MG63 (cell line): ENCODE data around the gene CDC42BPA. TPM values are rescaled to one million over a fixed set of nuclear protein-coding genes. Genes with fewer than 3 reads are reported as not detected.

Experiments used
- DNase-seq: peaks from one replicate; pipeline ENCODE4 v3.0.0-alpha.2; 2020
- H3K27me3 ChIP-seq: fragments of 250-450 bp; sonication (Bioruptor Pico); 2 replicates; pipeline ENCODE4 v1.5.1; 2020; ENCODE audit warnings: mild to moderate bottlenecking, moderate library complexity
- H3K36me3 ChIP-seq: fragments of 250-450 bp; sonication (Bioruptor Pico); 2 replicates; pipeline ENCODE4 v1.5.1; 2020; ENCODE audit warnings: mild to moderate bottlenecking, moderate library complexity
- H3K4me3 ChIP-seq: fragments of 250-450 bp; sonication (Bioruptor Pico); 2 replicates; pipeline ENCODE4 v1.5.1; 2020; ENCODE audit warnings: mild to moderate bottlenecking, moderate library complexity
- H3K9me3 ChIP-seq: fragments of 250-450 bp; sonication (Bioruptor Pico); 2 replicates; pipeline ENCODE4 v1.5.1; 2020; ENCODE audit warnings: mild to moderate bottlenecking, moderate library complexity
- total RNA-seq: library from RNA; depleted of rRNA; stranded (reverse); fragments of >200 nt; shearing (Covaris generic); gene quantifications from 2 replicates; pipeline ENCODE4 v1.2.3, GENCODE V29; 2014; ENCODE audit warnings: low replicate concordance

CDC42BPA gene
- total RNA-seq, 1 experiment from 2014 or later = 11.6 TPM

DNA sequence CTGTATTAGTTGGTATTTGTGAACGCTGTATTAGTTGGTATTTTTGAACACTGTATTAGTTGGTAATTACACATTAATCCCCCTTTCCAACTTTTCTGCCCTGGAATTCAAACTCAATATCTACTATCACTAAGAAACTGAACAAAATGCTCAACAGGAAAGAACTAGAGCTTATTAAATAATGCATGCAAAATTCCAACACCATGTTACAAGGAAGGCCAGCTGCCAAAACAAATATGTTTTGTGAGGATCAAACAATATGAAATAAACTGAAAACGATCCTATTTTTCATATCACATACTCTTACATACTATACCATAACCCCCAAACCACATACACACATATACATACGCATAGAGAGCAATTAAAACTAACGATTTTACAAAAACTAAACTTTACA, 104.9 kb downstream of the CDC42BPA start:
- H3K4me3 ChIP-seq = no peak overlapping the region
- peaks cover 3% of the 10 kb centered on the region for H3K9me3 ChIP-seq
- DNase-seq = no peak
- peaks cover 16% of the 10 kb centered on the region for H3K36me3 ChIP-seq
- no peaks in the 10 kb centered on the region for H3K27me3 ChIP-seq

DNA sequence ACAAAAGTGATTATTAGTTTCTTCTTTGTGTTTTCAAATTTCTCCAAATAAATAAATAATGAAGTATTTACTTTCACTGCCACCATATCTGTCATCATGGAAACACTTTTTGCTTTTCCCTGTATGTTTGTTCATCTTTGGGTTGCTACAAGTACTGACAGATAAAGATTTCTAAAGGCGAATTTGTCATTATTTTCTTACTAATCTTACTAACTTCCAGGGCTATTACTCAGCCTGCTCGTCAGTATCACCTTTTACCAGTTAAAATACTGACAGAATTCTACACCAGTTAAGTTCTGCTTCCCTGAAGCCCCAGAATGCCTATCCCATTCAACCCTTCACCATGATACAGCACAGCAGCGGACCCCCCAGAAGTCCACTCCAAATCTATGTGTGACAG, 106.1 kb downstream of the CDC42BPA start:
- no peaks in the 10 kb centered on the region for H3K27me3 ChIP-seq
- H3K4me3 ChIP-seq = no peak overlapping the region
- H3K9me3 ChIP-seq = peaks cover 3% of the 10 kb centered on the region; the same call in 1 of the 2 replicates
- no peak for DNase-seq
- H3K36me3 ChIP-seq = peaks cover 16% of the 10 kb centered on the region

GRCh38 chr1:227210604-227211003, 107.7 kb downstream of the CDC42BPA start:
- Histone ChIP-seq H3K36me3 (peaks cover 16% of the 10 kb centered on the region), H3K4me3 (no peak overlapping the region), H3K9me3 (peaks cover 3% of the 10 kb centered on the region; the same call in 1 of the 2 replicates), H3K27me3 (no peaks in the 10 kb centered on the region)
- DNase-seq = no peak

GRCh38 chr1:227197064-227197463, 121.2 kb downstream of the CDC42BPA start:
- Histone ChIP-seq H3K9me3 (no peaks in the 10 kb centered on the region), H3K27me3 (no peaks in the 10 kb centered on the region), H3K36me3 (peaks cover 11% of the 10 kb centered on the region; the same call in 1 of the 2 replicates), H3K4me3 (no peak overlapping the region)
- no peak for DNase-seq

DNA sequence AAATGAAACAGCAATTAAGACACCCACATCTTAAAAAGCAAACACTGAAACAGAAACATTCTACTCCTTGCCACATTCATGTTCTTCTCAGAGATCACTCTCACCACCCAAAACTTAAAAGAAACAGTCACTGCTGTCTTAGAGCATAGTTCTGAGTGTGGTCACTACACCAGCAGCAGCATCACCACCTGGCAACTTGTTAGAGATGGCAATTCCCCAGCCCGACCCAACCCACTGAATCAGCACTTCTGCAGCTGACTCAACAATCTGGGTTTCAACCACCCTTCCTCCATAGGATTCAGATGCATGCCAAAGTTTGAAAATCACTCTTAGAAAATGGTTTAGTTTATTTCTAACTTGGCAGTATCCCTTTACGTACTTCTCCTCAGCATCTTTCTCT, 126.1 kb downstream of the CDC42BPA start:
- Histone ChIP-seq H3K9me3 (peaks cover 4% of the 10 kb centered on the region), H3K4me3 (no peak overlapping the region), H3K27me3 (no peaks in the 10 kb centered on the region), H3K36me3 (peaks cover 21% of the 10 kb centered on the region)
- DNase-seq = peak; percentile 94

DNA sequence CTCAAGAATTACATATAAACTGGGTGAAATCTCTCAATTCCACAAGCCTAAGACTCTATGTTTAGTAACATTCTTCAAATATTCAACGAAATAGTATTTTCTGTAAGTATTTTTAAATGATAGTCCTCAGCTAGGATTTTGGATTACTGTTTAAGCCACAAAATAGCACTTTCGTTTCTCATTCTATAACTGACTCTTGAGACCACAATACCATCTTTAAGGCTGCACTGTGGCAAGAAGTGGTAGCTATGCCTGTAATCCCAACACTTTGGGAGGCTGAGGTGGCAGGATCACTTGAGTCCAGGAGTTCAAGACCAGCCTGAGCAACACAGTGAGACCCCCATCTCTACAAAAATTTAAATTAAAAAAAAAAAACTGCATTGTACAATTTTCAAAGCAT, 126.7 kb downstream of the CDC42BPA start:
- DNase-seq = no peak
- H3K36me3 ChIP-seq = peaks cover 21% of the 10 kb centered on the region
- H3K4me3 ChIP-seq = no peak overlapping the region
- peaks cover 4% of the 10 kb centered on the region for H3K9me3 ChIP-seq
- H3K27me3 ChIP-seq = no peaks in the 10 kb centered on the region

DNA sequence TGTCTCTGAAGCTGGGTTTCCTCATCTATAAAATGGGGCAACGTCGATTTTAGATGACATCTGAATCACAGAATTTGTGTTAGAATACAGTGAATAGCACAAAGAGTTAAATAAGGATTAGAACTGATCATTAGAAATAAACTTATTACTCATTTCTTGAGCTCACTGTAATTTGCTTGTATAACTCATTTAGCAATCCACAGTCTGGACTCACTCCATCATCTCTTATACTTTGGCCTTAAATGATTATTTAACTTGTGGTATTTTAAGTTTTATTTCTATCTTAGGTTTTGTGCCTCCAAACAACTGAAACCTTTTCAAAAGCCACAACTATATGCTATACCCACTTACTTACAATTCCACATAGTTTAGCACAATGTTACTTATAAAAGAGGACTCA, 128.0 kb downstream of the CDC42BPA start:
- H3K36me3 ChIP-seq = peaks cover 21% of the 10 kb centered on the region
- DNase-seq = no peak
- H3K27me3 ChIP-seq = no peaks in the 10 kb centered on the region
- H3K4me3 ChIP-seq = no peak overlapping the region
- peaks cover 4% of the 10 kb centered on the region for H3K9me3 ChIP-seq

GRCh38 chr1:227185291-227185690, 133.0 kb downstream of the CDC42BPA start:
- Histone ChIP-seq H3K27me3 (no peaks in the 10 kb centered on the region), H3K4me3 (no peak overlapping the region), H3K36me3 (peaks cover 8% of the 10 kb centered on the region; the same call in 1 of the 2 replicates), H3K9me3 (no peaks in the 10 kb centered on the region)
- DNase-seq = no peak

- Histone ChIP-seq H3K9me3 (no peaks in the 10 kb centered on the region), H3K36me3 (peaks cover 9% of the 10 kb centered on the region; the same call in 1 of the 2 replicates), H3K27me3 (no peaks in the 10 kb centered on the region)
Measured at GRCh38 chr1:227182012-227182411, 136.3 kb downstream of the CDC42BPA start.

DNA sequence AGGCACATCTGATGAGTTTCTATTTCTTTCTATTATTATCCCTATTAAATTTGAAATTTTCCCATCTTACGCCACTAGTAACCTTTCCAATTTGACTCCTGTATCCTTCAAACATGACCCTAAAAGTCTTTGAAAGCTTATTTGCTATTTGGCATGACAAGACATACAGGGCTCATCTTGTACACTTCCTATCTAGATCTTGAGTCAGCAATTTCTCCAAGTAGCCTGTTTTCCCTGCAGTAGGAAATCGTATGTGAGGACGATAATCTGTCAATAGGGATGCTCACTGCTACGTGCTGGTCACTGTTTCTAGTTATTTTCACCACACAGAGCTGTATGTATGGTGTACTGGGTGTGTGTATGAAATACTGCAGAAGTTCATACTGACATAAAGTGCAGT, 142.7 kb downstream of the CDC42BPA start:
- H3K4me3 ChIP-seq = no peak overlapping the region
- H3K36me3 ChIP-seq = peaks cover 9% of the 10 kb centered on the region; the same call in 1 of the 2 replicates
- DNase-seq = no peak
- no peaks in the 10 kb centered on the region for H3K27me3 ChIP-seq
- no peaks in the 10 kb centered on the region for H3K9me3 ChIP-seq

More at GRCh38 chr1:227182012-227182411, 136.3 kb downstream of the CDC42BPA start:
- DNase-seq = no peak
- no peak overlapping the region for H3K4me3 ChIP-seq

- H3K36me3 ChIP-seq = 0 out of 2 replicates have a peak, but pooled peaks cover 5% of the 10 kb centered on the region
- no peaks in the 10 kb centered on the region for H3K27me3 ChIP-seq
- no peaks in the 10 kb centered on the region for H3K9me3 ChIP-seq
- no peak for DNase-seq
- H3K4me3 ChIP-seq = no peak overlapping the region
Measured at GRCh38 chr1:227174164-227174563, 144.1 kb downstream of the CDC42BPA start.

GRCh38 chr1:227170361-227171166, 147.7 kb downstream of the CDC42BPA start:
- Histone ChIP-seq H3K9me3 (no peaks in the 10 kb centered on the region), H3K27me3 (no peaks in the 10 kb centered on the region), H3K36me3 (no peaks in the 10 kb centered on the region), H3K4me3 (no peak overlapping the region)
- DNase-seq = no peak

DNA sequence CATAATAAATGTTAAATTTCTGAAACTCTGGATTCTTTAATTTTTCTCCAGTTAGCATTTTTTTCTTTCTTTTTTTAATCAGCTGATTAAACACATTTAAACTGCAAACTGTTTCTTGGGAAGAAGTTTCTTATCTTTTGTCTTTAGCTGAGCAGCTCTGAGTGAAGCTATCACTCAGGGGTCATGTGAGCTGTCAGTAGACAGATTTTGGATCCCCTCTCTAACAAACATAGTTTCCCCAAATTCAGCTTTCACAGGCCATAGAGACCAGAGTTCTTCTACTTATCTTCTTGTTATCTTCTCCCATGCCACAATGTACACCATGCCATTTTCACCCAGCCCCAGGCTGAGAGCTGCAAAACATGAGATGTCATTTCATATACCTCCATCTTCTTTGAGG, 148.9 kb downstream of the CDC42BPA start:
- no peaks in the 10 kb centered on the region for H3K36me3 ChIP-seq
- no peak for DNase-seq
- H3K27me3 ChIP-seq = no peaks in the 10 kb centered on the region

DNA sequence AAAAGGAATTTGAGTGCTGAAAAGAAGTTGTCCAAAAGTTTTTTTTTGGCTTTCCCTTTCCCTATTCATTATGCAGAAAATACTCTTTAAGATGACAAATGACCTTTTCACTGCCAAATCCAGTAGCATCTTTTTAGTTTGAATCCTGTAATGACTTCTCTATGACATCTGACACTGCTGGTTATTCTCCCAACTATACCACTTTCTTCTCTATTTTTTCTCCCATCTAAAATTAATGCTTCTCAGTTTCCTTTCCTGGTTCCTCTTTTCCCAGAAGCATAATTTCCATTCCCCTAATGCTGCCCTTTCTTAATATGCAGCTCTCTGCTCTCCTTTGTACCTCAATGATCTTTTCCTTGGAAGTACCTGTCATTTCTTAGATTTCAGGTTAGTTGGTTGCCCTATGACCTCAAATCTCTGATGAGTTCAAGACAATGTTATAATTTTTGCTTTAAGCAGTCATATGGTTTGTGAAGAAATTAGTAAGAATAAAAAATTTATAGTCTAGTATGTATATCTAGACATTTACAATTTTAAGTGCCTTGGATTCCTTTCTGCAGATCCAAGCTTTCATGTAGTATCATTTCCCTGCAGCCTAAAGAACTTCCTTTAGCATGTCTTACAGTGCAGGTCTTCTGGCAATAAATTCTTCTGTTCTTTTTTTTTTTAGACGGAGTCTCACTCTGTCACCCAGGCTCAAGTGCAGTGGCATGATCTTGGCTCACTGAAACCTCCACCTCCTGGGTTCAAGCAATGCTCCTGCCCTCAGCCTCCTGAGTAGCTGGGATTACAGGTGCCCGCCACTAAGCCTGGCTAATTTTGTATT, 150.8 kb downstream of the CDC42BPA start:
- no peak overlapping the region for H3K4me3 ChIP-seq
- no peak for DNase-seq
- no peaks in the 10 kb centered on the region for H3K36me3 ChIP-seq
- no peaks in the 10 kb centered on the region for H3K27me3 ChIP-seq
- no peaks in the 10 kb centered on the region for H3K9me3 ChIP-seq

More for the DNA sequence above, 148.9 kb downstream of the CDC42BPA start:
- Histone ChIP-seq H3K9me3 (no peaks in the 10 kb centered on the region), H3K4me3 (no peak overlapping the region)

DNA sequence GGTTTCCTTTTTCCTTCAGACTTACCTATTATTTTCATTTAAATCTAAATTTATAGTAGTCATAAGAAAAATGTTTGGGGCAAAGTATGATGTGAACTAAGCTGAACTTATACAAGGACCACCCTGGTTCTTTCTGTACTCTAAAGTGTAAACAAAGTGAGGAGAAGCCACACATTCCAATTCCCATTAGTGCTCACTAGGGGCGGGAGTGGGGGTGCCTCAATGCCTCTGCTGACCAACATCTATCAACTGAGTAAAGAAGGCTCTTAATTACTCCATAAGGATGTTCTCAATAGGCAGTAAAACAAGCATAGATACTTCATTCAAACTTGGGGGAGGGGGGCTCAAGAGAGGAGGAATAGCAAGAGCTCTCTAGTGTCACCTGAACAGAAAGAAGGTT, 151.7 kb downstream of the CDC42BPA start:
- DNase-seq = no peak
- H3K9me3 ChIP-seq = no peaks in the 10 kb centered on the region
- no peaks in the 10 kb centered on the region for H3K36me3 ChIP-seq
- no peaks in the 10 kb centered on the region for H3K27me3 ChIP-seq
- H3K4me3 ChIP-seq = no peak overlapping the region

DNA sequence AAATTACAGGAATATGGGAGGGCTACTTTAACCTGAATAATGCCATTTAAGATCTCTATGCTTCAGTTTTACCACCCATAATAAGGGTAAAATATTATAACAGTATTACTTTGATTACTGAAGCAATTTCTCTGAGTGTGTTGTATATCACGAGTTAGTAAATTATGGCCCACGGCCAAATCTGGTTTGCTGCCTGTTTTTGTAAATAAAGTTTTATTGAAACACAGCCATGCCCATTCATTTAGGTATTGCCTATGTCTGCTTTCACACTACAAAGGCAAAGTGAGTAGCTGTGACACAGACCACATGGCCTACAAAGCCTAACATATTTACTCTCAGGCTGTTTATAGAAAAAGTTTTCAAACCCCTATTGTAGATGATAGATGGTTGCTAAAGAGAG, 156.8 kb downstream of the CDC42BPA start:
- H3K9me3 ChIP-seq = no peaks in the 10 kb centered on the region
- H3K4me3 ChIP-seq = no peak overlapping the region
- peaks cover 14% of the 10 kb centered on the region for H3K36me3 ChIP-seq
- DNase-seq = no peak
- H3K27me3 ChIP-seq = no peaks in the 10 kb centered on the region

DNA sequence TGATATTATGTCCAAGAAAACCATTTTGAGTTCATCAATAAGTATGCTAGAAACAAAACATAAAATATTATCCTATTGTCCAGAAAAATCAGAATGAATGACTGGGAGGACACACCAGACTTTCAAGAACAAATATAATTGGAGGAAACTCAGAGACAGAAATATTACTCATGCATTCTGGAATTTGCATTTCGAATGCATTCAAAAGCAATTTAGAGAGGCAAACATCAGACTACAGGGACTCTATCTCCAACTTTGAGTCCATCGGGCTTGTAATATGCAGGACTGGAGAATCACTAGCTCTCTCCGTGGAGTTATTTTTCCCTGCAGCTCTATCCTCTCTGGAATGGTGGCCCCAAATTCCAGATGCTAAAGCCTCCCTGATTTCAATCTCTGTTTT, 161.8 kb downstream of the CDC42BPA start:
- Histone ChIP-seq H3K9me3 (no peaks in the 10 kb centered on the region), H3K4me3 (no peak overlapping the region), H3K27me3 (no peaks in the 10 kb centered on the region), H3K36me3 (peaks cover 14% of the 10 kb centered on the region)
- no peak for DNase-seq
